NT2/D1 (cell line): ENCODE data around the gene TBC1D22A.

Experiments used
- SUZ12 ChIP-seq: IDR thresholded peaks from 2 replicates; pipeline ENCODE4 v1.6.1; 2011; ENCODE audit not compliant: insufficient read length, insufficient read depth; ENCODE audit errors: extremely low read depth
- YY1 ChIP-seq: IDR thresholded peaks from 2 replicates; pipeline ENCODE4 v1.6.1; 2011; ENCODE audit not compliant: insufficient read length, insufficient read depth
- ZNF274 ChIP-seq: IDR thresholded peaks from 2 replicates; pipeline ENCODE4 v1.6.1; 2011; ENCODE audit warnings: mild to moderate bottlenecking, low read depth, low read length

- TF ChIP-seq SUZ12 (no peak), YY1 (no peak), ZNF274 (no peak)
Observed at GRCh38 chr22:47155131-47155885, 392.9 kb downstream of the TBC1D22A start.
